HL-60 (cell line): Measurements from ENCODE around the gene DOCK2.

Experiments
- DNase-seq, 2 experiments: peaks; one replicate each; pipeline ENCODE4 v3.0.0-alpha.2; 2010 to 2020; ENCODE audit warnings: low read depth in 1 of 2, low spot score in 1 of 2
- H3K27ac ChIP-seq: fragments of 250-450 bp; sonication (Bioruptor Pico); replicated peaks from 2 replicates; pipeline ENCODE4 v1.5.1; 2020; ENCODE audit warnings: mild to moderate bottlenecking, moderate library complexity
- H3K27me3 ChIP-seq: fragments of 250-450 bp; sonication (Bioruptor Pico); 2 replicates; pipeline ENCODE4 v1.5.1; 2021; ENCODE audit warnings: mild to moderate bottlenecking, moderate library complexity; ENCODE audit not compliant: insufficient read depth, poor library complexity, severe bottlenecking
- H3K4me3 ChIP-seq: replicated peaks from 2 replicates; pipeline ENCODE4 v1.5.1; 2011; ENCODE audit warnings: mild to moderate bottlenecking, control low read depth, low read length; ENCODE audit not compliant: insufficient read depth
- GABPA ChIP-seq: IDR thresholded peaks from 2 replicates; pipeline ENCODE4 v1.6.1; 2012; ENCODE audit warnings: low read depth
- POLR2AphosphoS5 ChIP-seq: IDR thresholded peaks from 2 replicates; pipeline ENCODE4 v1.6.1; 2012; ENCODE audit warnings: low read depth
- SPI1 ChIP-seq: IDR thresholded peaks from 2 replicates; pipeline ENCODE4 v1.6.1; 2012; ENCODE audit warnings: low read depth, mild to moderate bottlenecking, borderline replicate concordance
- TF ChIP-seq, protein P1 (sequence below): IDR thresholded peaks from one replicate; pipeline ENCODE4 v1.5.1; 2011; ENCODE audit warnings: low read length, control low read depth, inconsistent platforms; ENCODE audit not compliant: insufficient read depth
- TF ChIP-seq, protein P2 (sequence below): IDR thresholded peaks from 2 replicates; pipeline ENCODE4 v1.6.1; 2012; ENCODE audit warnings: low read depth; ENCODE audit not compliant: insufficient replicate concordance

DOCK2 gene

DNA sequence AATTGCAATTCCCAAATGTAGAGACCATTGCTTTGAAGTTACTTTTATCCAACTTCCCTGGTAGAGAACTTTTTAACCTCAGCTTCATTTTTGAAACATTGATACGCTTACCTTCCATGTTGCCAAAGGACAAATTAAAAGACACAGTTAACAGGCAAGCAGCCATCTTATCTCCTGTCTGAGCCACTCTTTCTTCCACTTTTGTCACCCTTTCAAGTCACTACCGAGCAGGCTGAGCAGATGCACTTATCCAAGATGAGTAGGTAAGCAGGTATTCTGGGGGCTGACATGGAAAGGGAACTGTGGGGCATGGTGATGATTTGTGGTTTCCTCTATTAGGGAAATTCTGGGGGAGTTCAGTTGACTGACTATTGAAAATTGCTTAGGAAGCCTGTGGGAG, 66.7 kb downstream of the DOCK2 start:
- TF ChIP-seq, protein P1, sequence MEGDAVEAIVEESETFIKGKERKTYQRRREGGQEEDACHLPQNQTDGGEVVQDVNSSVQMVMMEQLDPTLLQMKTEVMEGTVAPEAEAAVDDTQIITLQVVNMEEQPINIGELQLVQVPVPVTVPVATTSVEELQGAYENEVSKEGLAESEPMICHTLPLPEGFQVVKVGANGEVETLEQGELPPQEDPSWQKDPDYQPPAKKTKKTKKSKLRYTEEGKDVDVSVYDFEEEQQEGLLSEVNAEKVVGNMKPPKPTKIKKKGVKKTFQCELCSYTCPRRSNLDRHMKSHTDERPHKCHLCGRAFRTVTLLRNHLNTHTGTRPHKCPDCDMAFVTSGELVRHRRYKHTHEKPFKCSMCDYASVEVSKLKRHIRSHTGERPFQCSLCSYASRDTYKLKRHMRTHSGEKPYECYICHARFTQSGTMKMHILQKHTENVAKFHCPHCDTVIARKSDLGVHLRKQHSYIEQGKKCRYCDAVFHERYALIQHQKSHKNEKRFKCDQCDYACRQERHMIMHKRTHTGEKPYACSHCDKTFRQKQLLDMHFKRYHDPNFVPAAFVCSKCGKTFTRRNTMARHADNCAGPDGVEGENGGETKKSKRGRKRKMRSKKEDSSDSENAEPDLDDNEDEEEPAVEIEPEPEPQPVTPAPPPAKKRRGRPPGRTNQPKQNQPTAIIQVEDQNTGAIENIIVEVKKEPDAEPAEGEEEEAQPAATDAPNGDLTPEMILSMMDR = no peak
- H3K27me3 ChIP-seq = no peaks in the 10 kb centered on the region
- no peak overlapping the region for H3K4me3 ChIP-seq
- no peak for DNase-seq
- no peak overlapping the region for H3K27ac ChIP-seq

DNA sequence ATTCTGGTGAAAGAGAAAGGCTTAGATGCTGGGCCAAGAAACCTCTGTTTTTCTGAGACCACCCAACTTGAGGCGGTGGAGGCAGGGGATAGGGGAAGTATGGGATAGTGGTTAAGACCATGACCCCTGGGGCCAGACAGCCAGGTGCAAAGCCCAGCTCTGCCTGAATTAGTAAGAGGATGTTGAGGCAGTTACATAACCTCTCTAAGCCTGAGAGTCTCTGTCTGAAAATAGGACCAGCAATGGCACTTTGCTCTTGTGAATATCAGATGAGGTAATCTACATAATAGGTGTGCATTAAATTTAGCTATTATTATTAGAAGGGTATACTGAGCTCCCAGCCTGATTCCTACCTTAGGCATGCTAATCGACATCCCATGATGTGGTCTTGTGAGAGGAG, 68.2 kb downstream of the DOCK2 start:
- no peaks in the 10 kb centered on the region for H3K27me3 ChIP-seq
- no peak for TF ChIP-seq SPI1
- TF ChIP-seq, protein P1 = no peak
- TF ChIP-seq POLR2AphosphoS5 = no peak
- TF ChIP-seq GABPA = no peak
- TF ChIP-seq, protein P2, sequence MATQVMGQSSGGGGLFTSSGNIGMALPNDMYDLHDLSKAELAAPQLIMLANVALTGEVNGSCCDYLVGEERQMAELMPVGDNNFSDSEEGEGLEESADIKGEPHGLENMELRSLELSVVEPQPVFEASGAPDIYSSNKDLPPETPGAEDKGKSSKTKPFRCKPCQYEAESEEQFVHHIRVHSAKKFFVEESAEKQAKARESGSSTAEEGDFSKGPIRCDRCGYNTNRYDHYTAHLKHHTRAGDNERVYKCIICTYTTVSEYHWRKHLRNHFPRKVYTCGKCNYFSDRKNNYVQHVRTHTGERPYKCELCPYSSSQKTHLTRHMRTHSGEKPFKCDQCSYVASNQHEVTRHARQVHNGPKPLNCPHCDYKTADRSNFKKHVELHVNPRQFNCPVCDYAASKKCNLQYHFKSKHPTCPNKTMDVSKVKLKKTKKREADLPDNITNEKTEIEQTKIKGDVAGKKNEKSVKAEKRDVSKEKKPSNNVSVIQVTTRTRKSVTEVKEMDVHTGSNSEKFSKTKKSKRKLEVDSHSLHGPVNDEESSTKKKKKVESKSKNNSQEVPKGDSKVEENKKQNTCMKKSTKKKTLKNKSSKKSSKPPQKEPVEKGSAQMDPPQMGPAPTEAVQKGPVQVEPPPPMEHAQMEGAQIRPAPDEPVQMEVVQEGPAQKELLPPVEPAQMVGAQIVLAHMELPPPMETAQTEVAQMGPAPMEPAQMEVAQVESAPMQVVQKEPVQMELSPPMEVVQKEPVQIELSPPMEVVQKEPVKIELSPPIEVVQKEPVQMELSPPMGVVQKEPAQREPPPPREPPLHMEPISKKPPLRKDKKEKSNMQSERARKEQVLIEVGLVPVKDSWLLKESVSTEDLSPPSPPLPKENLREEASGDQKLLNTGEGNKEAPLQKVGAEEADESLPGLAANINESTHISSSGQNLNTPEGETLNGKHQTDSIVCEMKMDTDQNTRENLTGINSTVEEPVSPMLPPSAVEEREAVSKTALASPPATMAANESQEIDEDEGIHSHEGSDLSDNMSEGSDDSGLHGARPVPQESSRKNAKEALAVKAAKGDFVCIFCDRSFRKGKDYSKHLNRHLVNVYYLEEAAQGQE = no peak
- no peak overlapping the region for H3K27ac ChIP-seq
- DNase-seq = peak in 1 of 2 experiments; percentile 7
- H3K4me3 ChIP-seq = no peak overlapping the region

DNA sequence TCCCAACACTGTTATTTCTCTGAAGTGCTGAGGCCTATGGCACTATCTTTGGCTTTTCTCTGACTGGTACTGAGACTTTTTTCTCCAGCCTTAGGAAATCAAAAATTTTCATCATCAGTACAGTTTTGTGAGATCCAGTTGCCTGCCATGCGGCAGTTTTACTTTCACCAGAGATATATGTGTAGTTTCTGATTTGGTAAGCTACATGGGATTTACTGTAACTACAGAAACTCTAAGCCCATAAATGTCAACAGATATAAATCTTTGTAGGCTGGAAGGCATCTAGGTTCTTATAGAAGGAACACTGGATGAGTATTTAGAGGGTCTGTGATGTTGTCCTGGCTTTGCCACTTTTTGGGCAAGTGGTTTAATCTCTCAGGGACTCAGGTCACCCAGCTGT, 69.0 kb downstream of the DOCK2 start:
- Histone ChIP-seq H3K27ac (no peak overlapping the region), H3K27me3 (no peaks in the 10 kb centered on the region), H3K4me3 (no peak overlapping the region)
- DNase-seq = no peak
- TF ChIP-seq, protein P2 = no peak
- TF ChIP-seq SPI1 (no peak), POLR2AphosphoS5 (no peak), GABPA (no peak)
- TF ChIP-seq, protein P1 = no peak

DNA sequence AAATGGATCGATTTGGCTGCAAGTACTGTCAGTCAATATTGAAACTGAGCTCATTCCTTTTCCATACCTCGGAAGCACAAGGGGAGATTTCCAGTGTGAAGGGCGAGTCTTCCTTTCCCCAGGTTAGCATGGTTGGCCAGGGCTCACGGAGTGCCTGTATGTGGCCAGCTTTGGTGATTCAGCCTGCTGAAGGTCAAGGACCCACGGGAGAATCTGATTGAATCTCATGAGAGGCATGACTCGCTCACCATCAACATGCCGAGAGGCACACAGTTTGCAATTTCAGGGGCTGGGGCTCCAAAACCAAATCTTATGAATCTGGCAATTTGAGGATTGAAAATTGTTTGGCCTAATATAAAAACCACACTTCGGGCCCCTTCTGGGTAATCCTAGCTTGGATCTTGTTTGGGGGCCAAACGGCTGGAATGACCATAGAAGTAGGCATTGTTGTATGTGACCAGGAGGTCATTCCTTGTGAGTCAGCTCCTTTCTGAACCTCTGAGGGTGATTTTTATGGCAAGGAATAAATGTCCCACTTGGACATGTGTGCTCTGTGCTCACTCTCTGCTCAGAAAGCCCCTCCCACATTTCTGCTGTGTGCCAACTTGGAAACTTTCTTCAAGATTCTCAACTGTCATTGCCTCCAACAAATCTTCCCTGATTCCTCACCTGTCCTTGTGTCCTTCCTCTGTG, 69.8 kb downstream of the DOCK2 start:
- TF ChIP-seq POLR2AphosphoS5 (no peak), GABPA (no peak)
- TF ChIP-seq, protein P2 = no peak
- Histone ChIP-seq H3K27ac (no peak overlapping the region), H3K4me3 (no peak overlapping the region), H3K27me3 (no peaks in the 10 kb centered on the region)
- DNase-seq = no peak
